Hematopoietic multipotent progenitor cell treated with erythropoietin and hydrocortisone succinate and interleukin-3 and kit ligand, for 17 days (in vitro differentiated cells): ENCODE data around the gene SULF2.

Experiments
- DNase-seq: peaks from one replicate; pipeline ENCODE4 v3.0.0-alpha.2; 2015; ENCODE audit warnings: low spot score

SULF2 gene

GRCh38 chr20:47647994-47648393 is 137.3 kb downstream of the SULF2 start:
- no peak for DNase-seq

- DNase-seq: no peak
Measured at GRCh38 chr20:47645632-47646031, 139.6 kb downstream of the SULF2 start.

GRCh38 chr20:47642624-47643023 is 142.7 kb downstream of the SULF2 start:
- no peak for DNase-seq

- no peak for DNase-seq
Measured at GRCh38 chr20:47642118-47642517, 143.2 kb downstream of the SULF2 start.

GRCh38 chr20:47638851-47639250 is 146.4 kb downstream of the SULF2 start:
- no peak for DNase-seq

GRCh38 chr20:47635256-47635655 is 150.0 kb downstream of the SULF2 start:
- no peak for DNase-seq

GRCh38 chr20:47631078-47631477 is 154.2 kb downstream of the SULF2 start:
- DNase-seq: no peak

GRCh38 chr20:47629907-47630306 is 155.4 kb downstream of the SULF2 start:
- DNase-seq: no peak

- DNase-seq: no peak
Measured at GRCh38 chr20:47627540-47627939, 157.7 kb downstream of the SULF2 start.

- no peak for DNase-seq
Measured at GRCh38 chr20:47623206-47623605, 162.1 kb downstream of the SULF2 start.

- DNase-seq: no peak
Measured at GRCh38 chr20:47622118-47622665, 163.1 kb downstream of the SULF2 start.

- peak; percentile 41 for DNase-seq
Measured at GRCh38 chr20:47620808-47621805, 164.2 kb downstream of the SULF2 start.

- DNase-seq: no peak
Measured at GRCh38 chr20:47618479-47618878, 166.8 kb downstream of the SULF2 start.

- DNase-seq: no peak
Measured at GRCh38 chr20:47614703-47615309, 170.5 kb downstream of the SULF2 start.

GRCh38 chr20:47612670-47613069 is 172.6 kb downstream of the SULF2 start:
- no peak for DNase-seq

GRCh38 chr20:47611785-47612184 is 173.5 kb downstream of the SULF2 start:
- DNase-seq: no peak

GRCh38 chr20:47610945-47611250 is 174.4 kb downstream of the SULF2 start:
- DNase-seq: no peak

GRCh38 chr20:47610247-47610944 is 174.9 kb downstream of the SULF2 start:
- no peak for DNase-seq

GRCh38 chr20:47609001-47609400 is 176.3 kb downstream of the SULF2 start:
- DNase-seq: no peak
